Stimulated activated CD4-positive, alpha-beta T cell treated with anti-CD3 and anti-CD28 coated beads, Interleukin-12 subunit alpha, Interleukin-12 subunit beta, amount 100 ng/mL, for 48 hours (primary cell): ENCODE data around the gene FRMD8.

Source experiments
- DNase-seq, 3 donors: peaks; one replicate each; pipeline ENCODE4 v3.0.0-alpha.2; 2020; ENCODE audit warnings: low read depth in 2 of 3, low spot score in 1 of 3

The FRMD8 gene, protein sequence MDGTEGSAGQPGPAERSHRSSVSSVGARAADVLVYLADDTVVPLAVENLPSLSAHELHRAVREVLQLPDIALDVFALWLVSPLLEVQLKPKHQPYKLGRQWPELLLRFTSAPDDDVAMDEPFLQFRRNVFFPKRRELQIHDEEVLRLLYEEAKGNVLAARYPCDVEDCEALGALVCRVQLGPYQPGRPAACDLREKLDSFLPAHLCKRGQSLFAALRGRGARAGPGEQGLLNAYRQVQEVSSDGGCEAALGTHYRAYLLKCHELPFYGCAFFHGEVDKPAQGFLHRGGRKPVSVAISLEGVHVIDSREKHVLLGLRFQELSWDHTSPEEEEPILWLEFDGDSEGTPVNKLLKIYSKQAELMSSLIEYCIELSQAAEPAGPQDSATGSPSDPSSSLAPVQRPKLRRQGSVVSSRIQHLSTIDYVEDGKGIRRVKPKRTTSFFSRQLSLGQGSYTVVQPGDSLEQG

DNA sequence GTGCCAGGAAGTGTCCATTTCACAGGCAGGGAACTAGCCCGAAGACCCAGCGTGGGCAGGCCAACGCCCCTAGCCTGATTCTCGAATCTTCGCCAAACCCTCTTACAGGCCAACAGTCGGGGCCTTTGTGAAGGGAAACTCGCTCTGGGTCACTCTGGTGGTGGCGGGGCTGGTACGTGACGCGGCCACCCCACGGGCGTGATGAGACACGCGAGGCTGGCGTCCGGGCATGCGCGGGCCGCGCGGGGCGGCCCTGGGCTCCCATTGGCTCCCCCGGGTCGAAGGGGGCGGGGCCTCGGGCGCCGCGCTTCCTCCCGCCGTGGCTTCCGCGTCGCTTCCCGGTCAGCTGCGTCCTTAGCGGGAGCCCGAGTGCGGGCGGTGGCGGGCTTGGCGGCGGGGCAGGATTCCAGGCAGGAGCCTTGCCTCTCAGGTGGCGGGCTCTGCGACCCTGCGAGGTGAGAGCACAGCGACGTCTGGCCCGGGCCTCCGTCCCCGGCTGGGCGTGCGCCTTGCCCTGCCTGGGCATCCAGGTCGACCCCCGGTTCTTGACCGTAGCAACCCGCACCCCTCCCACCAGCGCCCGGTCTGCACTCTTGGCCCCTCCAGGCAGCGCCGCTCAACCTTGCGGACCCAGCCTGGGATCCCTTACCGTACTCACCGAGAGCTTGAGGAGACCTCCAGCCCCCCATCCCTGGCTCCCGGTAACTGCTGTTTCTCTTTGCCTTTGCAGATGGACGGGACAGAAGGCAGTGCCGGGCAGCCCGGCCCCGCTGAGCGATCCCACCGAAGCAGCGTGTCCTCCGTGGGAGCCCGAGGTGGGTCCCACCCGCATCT is at the start of gene FRMD8:
FRMD8 (plus strand) TSS at position 331 of the 834 bp plus-strand sequence; CDS start at position 731, 400 bp downstream.
- DNase-seq, result peak; percentile 61 to 81 (median 72)

DNA sequence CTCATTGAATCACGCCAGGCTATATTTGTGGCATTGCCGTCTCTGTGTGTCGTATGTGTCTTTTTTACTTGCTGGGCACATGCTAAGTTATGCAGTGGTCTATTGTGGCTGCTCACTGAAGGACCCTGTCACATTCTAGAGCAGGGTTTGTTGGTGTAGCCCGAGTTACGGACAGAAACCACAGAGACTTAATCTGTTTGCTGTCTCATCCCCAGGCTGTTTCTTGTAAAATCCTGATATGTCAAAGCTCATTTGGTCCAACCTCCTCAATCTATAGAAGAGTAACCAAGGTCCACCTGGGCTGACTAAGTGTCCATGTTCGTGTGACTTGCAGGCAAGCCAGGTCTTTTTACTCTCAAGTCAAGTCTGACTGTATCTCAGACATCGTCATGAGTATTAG is 47.8 kb upstream of the FRMD8 start:
- DNase-seq, result no peak

DNA sequence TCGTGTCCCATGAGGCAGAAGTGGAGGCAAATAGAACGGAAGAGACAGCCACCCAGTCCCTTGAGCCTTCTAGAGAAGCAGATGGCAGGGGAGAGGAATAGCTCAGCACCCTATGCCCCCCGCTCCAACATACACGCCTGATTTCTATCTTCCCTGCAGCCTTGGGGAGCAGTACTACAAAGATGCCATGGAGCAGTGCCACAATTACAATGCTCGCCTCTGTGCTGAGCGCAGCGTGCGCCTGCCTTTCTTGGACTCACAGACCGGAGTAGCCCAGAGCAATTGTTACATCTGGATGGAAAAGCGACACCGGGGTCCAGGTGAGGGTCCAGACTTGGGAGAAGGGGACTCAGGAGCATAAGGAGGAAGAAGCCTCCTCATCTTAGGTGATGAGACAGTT is 46.2 kb upstream of the FRMD8 start:
- no peak for DNase-seq

DNA sequence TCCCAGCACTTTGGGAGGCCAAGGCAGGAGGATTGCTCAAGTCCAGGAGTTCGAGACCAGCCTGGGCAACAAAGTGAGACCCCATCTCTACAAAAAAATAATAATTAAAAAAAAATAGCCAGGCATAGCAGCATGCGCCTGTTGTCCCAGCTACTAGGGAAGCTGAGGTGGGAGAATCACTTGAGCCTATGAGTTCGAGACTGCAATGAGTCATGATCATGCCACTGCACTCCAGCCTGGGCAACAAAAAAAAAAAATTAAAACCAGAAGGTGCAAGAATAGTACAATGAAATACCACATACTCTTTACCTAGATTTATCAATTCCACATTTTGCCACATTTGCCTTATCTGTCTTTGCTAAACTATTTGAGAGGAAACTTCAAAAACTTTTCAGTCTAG is 44.6 kb upstream of the FRMD8 start:
- DNase-seq, result no peak

DNA sequence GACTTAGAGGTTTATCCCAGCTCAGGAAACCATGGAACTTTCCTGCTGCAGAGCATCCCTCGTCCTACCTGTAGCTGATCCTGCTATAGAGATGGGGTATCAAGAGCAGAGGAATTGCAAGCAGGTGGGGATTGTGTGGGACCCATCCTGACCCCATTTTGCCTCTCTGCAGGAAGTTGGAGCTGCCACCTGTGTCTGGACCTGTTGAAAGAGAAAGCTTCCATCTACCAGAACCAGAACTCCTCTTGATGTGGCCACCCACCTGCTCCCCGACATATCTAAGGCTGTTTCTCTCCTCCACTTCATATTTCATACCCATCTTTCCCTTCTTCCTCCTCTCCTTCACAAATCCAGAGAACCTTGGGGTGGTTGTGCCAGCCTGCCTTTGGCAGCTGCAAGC is 34.9 kb upstream of the FRMD8 start:
- DNase-seq, result no peak

DNA sequence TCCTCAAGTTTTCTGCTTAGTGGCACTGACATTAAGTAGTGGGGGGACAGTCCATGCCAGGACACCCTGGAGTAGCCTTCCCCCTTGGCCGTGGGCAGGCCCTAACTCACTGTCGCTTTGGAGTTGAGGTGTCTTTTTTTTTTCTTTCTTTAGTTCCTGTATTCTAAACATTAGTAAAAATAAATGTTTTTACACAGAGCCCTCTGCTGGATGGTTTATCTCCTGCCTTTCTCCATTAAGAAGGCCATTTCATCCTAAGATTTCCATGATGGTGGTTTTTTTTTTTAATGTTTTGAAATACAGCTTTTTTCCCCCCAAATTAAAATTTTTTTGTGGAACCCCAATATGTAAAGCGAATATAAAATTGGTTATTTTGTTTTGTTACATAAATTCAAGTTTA is 33.7 kb upstream of the FRMD8 start:
- DNase-seq, result no peak

DNA sequence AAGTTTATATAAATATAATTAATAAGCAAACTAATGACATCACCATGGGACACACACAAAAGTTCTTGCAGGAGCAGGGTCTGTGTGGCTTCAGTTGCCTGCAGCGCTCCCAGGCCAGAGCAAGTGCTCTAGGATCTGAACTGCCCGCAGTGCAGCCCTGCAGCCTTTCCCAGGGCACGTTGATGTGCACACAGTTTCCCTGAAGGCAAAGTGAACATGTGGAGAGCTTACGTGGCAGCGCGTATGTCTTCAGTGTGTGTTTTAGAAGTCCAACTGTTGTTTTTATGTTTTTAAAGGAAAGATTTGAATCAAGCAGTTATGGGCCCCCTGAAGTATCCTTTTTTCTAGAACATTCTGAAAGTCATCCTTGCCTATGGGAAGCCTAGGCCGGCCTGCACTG is 33.1 kb upstream of the FRMD8 start:
- DNase-seq, result no peak

DNA sequence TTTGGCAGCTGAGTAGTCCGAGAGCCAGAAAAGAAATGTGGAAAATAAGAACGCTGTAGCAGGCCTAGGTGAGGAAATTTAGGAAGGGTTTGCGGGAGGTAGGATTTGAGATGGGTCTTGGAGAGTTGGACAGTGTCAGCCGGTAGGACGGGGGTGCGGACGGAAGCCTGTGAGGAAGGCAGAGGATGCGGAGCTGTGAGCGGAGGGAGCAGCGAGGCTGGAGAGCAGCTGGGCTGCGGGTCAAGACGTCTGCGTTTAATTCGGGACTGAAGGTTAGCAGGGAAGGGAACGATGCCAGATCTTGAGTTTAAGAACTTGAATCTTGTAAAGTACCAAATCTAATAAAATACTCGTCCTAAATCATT is 32.6 kb upstream of the FRMD8 start:
- DNase-seq, result no peak

DNA sequence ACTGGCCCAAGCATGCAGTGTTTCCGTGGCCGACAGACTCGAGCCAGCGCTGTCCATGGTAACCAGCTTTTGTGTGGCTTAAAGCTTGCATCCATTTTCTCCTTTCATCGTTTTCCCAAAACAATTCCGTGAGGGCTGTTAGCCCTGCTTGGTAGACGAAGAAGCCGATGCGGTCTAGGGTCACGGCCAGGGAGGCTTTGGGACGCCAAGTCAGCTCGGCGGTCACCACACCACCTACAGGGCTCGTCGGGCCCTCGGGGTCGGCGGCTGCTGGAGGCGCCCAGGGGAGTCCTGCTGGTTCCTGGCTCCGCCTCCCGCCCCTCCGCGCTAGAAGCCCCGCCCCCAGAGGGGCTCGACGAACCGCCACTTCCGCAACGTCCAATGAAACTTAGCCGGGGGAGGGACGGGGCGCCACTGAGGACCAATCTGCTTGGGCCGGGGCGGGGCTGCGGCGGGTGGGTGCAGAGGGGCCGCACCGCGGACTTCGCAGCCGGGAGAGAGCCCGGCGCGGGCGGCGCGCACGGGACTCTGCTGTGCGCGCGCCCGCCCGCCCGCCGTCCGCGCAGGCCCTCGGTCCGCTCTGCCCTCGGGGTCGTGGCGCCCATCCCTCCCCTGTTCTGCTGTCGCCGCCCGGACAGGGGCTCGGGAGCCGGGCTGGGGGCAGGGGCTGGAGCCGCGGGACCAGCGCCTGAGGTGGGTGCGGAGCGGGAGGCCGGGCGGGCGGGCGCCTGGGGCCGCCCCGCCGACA is 32.0 kb upstream of the FRMD8 start, which contains the start of gene TIGD3:
TIGD3 (plus strand) TSS at position 487 of the 748 bp plus-strand sequence. CDS start 1,058 bp downstream, outside the sequence.
- peak; percentile 91 to 97 (median 96) for DNase-seq

DNA sequence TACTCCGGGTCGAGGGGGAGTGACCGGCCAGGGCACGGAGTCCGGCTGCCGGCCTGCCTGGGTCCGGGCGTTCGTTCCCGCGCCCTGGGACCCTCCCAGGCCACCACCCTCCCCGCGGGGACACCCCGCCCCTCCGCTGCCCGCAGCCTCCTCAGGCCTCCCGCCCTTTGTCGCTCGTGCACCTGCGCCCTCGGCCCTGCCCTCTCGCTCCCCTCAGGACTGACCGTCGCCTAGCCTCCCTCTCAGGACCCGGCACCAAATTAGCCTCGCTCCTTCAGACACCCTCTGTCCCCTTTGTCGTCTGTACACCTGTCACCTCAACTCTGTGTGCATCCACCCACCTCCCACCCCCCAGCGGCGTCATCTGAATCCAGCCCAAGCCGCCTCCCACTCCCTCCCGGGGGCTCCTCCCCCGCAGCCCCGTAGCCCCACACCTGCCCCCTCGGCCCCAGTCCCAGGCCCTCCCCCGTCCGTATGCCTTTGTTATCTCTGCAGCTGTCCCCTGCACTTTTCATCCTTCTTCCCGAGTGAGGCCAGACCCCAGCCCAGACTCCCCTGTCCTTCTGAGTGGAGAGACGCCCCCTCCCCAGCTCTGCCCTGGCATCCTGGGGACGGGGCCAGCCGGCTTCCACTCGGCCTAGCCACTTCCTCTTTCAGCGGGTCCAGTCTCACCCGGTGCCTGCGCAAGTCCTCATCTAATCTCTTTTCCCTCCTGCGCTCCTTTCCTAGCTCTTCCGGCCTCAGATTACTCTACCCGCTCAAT is 31.2 kb upstream of the FRMD8 start:
- peak in 2 of 3 donors; percentile 21 to 29 for DNase-seq

DNA sequence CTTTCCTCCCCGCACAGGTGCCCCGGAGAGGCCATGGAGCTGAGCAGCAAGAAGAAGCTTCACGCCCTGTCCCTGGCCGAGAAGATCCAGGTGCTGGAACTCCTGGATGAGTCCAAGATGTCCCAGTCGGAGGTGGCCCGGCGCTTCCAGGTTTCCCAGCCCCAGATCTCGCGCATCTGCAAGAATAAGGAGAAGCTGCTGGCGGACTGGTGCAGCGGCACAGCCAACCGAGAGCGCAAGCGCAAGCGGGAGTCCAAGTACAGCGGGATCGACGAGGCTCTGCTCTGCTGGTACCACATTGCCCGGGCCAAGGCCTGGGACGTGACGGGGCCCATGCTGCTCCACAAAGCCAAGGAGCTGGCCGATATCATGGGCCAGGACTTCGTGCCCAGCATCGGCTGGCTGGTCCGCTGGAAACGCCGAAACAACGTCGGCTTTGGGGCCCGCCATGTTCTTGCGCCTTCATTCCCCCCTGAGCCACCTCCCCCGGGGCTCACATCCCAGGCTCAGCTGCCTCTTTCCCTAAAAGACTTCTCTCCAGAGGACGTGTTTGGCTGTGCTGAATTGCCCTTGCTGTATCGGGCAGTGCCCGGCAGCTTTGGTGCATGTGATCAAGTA is 30.6 kb upstream of the FRMD8 start:
- DNase-seq, result no peak

DNA sequence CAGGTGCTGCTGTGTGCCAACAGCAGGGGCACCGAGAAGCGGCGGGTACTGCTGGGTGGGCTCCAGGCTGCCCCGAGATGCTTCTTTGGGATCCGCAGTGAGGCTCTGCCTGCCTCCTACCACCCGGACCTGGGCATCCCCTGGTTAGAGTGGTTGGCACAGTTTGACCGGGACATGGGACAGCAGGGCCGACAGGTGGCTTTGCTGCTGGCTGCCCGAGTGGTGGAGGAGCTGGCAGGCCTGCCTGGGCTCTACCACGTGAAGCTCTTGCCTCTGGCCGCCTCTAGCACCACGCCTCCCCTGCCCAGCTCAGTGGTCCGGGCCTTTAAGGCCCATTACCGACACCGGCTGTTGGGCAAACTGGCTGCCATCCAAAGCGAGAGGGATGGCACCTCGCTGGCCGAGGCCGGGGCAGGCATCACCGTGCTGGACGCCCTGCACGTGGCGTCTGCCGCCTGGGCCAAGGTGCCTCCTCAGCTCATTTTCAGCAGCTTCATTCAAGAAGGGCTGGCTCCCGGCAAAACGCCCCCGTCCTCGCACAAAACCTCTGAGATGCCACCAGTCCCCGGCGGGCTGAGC is 30.0 kb upstream of the FRMD8 start:
- no peak for DNase-seq

DNA sequence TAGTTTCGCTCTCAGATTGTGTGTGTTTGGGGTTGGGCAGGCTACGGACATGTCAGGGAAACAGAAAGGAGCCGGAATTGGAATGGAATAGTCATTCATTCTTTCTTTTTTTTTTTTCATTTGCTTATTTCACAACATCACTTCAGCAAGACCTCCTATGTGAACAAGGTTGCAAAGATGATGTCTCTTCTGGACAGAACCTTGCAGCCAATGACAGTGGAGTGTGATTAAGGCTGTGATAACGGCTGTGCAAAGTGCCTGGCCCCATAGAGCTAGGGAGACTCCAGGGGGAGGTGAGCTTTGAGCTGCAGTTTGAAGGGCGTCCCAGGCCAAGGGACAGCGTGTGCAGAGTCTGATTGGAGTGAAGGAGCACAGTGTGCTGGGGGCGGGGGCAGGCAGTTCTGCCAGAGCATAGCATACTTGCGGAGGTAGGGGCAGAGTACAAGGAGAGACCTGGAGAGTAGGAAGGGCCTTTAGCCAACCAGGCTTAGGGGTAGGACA is 28.5 kb upstream of the FRMD8 start:
- no peak for DNase-seq

DNA sequence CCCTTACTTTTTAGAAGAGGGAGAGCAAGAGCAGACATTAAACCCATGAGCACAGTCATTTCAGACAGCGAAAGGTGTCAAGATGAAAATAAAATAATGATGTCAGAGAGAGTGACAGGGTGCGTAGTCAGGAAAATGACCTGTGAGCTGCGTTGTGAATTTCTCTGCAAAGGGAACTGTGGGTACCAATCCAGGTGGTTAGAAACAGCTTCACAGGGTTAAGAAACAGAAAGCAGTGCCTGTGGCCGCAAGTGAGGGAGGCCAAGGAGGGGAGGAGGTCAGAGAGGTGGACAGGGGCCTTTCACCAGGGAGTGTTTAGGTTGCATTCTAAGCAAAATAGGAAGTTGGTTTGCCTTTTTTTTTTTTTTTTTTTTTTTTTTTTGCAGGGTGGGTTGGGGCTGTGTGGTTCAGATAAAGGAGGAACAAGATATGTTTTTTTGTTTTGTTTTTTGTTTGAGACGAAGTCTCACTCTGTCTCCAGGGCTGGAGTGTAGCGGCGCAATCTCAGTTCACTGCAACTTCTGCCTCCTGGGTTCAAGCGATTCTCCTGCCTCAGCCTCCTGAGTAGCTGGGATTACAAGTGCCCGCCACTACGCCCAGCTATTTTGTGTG is 24.0 kb upstream of the FRMD8 start:
- no peak for DNase-seq

DNA sequence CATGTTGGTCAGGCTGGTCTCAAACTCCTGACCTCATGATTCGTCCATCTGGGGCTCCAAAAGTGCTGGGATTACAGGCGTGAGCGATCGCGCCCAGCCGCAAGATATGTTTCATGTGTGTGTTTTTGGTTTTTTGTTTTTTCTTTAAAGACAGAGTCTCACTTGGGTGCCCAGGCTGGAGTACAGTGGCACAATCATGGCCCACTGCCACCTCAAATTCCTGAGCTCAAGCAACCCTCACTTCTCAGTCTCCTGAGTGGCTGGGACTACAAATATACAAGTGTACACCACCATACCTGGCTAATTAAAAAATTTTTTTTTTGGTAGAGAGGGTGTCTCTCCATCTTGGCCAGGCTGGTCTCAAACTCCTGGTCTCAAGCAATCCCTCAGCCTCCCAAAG is 23.5 kb upstream of the FRMD8 start:
- DNase-seq, result no peak

DNA sequence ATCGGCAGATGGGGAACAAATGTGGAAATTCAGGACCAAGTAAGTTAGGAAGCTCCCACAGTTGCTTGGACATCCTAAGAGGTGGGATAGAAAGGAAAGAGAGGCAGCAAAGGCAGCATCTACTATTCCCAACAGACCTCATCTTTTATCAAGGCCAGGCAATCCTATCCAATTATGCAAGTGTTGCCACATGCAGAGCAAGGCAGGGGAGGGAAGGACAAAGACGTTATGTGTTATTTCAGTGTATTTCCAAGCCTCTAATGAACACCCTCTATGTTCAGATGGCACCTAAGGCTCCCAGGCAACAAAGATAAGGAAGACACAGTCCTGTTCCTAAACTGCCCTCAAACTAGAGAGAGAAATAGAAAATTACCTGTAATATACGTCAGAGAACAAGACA is 22.7 kb upstream of the FRMD8 start:
- no peak for DNase-seq

DNA sequence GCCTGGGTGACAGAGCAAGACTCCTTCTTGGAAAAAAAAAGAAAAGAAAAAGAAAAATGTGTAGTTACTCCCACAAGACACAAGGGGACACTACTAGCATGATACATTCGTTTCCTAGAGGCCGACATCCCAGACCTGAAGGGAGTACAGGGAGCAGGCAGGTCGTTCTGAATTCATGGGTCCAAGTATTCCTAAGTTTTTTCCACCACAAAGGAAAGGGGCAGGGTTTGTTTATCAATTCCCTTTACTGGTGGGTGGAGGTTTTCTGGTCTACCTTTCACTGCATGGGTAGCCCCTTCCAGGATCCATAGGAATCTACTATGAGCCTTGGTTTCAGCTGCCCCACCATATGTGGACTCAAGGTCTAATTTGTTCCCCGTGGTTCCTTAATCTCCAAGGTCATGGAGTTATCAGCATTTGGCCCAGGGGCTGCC is 20.1 kb upstream of the FRMD8 start:
- DNase-seq, result no peak

DNA sequence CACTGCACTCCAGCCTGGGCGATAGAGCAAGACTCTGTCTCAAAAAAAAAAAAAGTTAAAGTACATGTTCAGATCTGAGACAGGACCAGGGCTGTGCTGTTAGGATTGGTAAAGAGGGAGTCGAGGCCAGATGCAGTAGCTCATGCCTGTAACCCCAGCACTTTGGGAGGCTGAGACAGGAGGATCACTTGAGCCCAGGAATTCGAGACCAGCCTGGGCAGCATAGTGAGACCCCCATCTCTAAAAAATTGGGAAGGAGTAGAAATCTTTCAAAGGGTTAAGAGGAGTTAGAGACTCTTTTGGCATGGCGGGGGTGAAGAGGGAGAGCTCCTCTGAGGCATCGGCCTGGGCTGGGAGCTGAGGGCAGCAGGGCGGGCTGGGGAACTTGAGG is 15.8 kb upstream of the FRMD8 start:
- DNase-seq, result no peak
